Astrocyte of the spinal cord (primary cell): Measurements from ENCODE around the gene SGMS1.

Source experiments
- DNase-seq: peaks from one replicate; pipeline ENCODE4 v3.0.0; 2011; ENCODE audit warnings: low read depth, low spot score
- H3K4me3 ChIP-seq: 2 replicates; pipeline ENCODE4 v1.5.1; 2011; ENCODE audit warnings: low read depth, mild to moderate bottlenecking, low read length, moderate library complexity
- CTCF ChIP-seq: IDR thresholded peaks from 2 replicates; pipeline ENCODE4 v1.5.1; 2012; ENCODE audit warnings: low read depth, mild to moderate bottlenecking, low read length, inconsistent platforms
- in situ Hi-C: cut with HindIII; loops from 2 replicates; pipeline ENCODE4 v1.10.0; 2017; ENCODE audit warnings: low sequenced_read_pairs

SGMS1 gene

GRCh38 chr10:50318129-50318528 is 305.6 kb downstream of the SGMS1 start:
- no peak for DNase-seq
- no peak overlapping the region for H3K4me3 ChIP-seq
- in situ Hi-C loops, result no loop called here
- TF ChIP-seq CTCF, result no peak

GRCh38 chr10:50316695-50317648 is 306.8 kb downstream of the SGMS1 start:
- DNase-seq, result peak; percentile 9
- H3K4me3 ChIP-seq, result no peak overlapping the region
- no peak for TF ChIP-seq CTCF
- in situ Hi-C loops, result no loop called here

GRCh38 chr10:50316174-50316573 is 307.6 kb downstream of the SGMS1 start:
- H3K4me3 ChIP-seq, result no peak overlapping the region
- in situ Hi-C loops, result no loop called here
- no peak for TF ChIP-seq CTCF
- DNase-seq, result no peak

- in situ Hi-C loops, result no loop called here
- no peak overlapping the region for H3K4me3 ChIP-seq
- no peak for DNase-seq
- no peak for TF ChIP-seq CTCF
These were observed 308.3 kb downstream of the SGMS1 start for GRCh38 chr10:50315424-50315823.

GRCh38 chr10:50314169-50315071 is 309.3 kb downstream of the SGMS1 start:
- TF ChIP-seq CTCF, result no peak
- no peak for DNase-seq
- in situ Hi-C loops, result no loop called here
- H3K4me3 ChIP-seq, result no peak overlapping the region

GRCh38 chr10:50312464-50313437 is 311.0 kb downstream of the SGMS1 start:
- TF ChIP-seq CTCF, result no peak
- DNase-seq, result peak; percentile 75
- in situ Hi-C loops, result no loop called here
- H3K4me3 ChIP-seq, result no peak overlapping the region
